ENCODE data around the gene PTPN7.
"Not testable (repeated sequence)": the region's sequence is repeated elsewhere in the genome, so short reads cannot be mapped to it uniquely, and the experiment has no call there.

Gene PTPN7

DNA sequence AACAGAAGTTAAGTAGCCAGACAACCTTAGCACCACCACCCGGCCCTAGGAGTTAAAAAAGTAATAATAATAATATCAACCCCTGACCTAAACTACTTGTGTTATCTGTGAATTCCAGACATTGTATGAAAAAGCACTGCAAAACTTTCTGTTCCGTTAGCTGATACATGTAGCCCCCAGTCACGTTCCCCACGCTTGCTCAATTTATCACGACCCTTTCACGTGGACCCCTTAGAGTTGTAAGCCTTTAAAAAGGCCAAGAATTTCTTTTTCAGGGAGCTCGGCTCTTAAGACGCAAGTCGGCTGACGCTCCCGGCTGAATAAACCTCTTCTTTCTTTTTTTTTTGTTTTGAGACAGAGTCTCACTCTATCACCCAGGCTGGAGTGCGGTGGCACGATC, 6.7 kb upstream of the PTPN7 start:
- not testable (repeated sequence) for DNase-seq (ENCODE audit: low read depth, low spot score)

DNA sequence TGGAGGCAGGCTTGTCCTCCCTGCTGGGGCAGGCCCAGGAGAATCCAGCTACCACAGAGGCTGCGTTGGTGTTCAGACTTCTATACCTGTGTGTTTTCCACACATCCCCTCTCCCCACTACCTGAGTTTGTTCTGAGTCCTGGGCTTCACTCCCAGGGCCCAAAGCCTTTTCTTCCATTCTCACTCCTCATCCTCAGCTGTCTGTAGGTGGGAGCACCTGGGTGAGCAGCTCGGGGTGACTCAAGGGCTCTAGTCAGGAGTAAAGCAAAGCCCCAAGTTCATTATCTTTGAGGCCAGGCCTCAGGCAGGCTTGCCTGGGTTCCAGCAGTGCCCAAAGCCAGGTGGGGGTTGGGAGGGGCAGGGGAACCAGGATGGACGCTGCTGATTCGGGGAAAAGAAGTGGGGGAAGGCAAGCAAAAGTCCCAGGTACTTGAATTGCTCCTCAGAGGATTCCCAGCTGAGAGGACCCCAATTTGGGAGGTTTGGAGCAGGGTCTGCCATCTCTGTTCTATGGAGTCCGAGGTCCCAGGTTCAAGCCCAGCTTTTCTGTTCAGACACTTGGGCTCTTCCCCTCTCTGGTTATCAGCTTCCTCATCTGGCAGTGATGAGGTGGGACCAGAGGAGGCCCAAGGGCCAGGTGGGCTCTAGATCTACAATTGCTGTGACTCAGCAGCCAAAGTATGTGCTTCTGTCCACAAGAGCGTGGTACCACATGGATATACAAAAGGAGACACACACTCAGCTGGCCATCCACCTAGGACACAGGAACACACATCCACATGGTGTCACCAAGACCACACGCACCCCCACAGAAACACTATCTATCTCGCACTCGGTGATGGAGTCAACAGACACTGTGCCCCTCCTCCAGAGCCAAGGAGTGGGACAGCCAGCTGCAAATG, 5.8 kb upstream of the PTPN7 start:
- no peak for DNase-seq (ENCODE audit: low read depth, low spot score)

DNA sequence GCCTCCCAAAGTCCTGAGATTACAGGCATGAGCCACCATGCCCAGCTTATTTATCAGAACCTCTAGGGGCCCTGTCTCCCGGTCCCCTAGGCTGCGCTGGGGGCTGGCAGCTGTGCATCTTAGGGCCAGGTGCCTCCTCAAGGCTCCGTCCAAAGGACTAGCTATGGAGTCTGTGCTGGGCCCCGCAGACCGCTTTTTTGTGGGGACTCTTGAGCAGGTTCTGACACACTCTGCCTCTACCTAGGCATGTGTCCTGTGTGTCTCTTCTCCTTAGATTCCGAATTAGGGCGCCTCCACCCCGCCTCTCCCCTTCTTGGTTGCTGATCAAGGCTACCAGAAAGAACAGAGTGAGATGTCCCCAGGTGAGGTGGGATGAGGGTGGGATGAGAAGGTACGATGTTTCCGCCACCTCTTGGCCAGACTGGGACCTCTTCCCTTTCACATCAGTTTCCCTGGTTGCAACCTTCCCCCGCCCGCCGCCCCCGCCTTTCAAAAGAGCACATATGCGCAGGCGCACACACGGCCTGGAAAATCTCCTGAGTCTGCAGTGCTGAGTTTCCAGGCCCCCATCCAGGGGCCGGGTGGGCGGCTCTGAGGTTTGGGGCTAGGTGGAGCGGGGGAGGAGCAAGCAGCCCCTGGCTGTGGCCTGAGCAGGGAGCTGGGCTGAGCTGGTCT, 5.0 kb upstream of the PTPN7 start:
- no peak for DNase-seq (ENCODE audit: low read depth, low spot score)

DNA sequence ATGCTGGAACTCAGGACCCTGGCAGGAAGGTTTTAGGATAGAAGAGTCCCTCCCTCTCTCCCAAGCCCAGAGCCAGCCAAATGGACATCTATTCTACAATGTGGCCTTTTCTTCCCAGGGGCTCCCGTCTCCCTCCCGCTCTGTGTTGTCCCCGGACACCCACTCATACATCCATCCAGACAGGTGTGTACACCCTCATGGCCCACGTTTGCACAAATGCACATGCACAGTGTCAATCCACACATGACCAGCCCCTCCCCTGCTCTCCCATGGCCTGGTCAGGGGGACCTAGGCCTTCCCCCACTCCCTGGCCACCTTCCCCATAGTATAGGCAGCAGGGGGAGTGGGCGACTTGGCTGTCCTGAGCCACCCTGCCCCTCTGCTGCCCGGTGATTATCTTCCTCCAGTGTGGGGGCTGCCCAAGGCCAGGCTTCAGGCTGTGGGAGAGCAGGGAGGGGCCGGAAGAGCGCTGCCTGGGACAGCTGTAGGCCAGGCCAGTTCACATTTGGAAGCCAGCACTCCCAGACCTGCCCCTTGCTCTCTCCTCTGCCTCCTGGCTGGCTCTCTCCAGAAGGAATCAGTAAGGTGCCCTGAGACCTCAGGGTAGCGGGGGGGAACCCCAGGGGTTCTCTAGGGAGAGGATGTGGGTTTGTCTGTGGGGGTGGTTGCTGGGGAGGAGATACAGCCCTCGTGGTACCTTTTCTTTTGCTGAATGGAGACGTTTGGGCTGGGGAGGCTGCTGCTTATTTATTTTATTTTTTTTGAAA, 4.1 kb upstream of the PTPN7 start:
- no peak for DNase-seq (ENCODE audit: low read depth, low spot score)

DNA sequence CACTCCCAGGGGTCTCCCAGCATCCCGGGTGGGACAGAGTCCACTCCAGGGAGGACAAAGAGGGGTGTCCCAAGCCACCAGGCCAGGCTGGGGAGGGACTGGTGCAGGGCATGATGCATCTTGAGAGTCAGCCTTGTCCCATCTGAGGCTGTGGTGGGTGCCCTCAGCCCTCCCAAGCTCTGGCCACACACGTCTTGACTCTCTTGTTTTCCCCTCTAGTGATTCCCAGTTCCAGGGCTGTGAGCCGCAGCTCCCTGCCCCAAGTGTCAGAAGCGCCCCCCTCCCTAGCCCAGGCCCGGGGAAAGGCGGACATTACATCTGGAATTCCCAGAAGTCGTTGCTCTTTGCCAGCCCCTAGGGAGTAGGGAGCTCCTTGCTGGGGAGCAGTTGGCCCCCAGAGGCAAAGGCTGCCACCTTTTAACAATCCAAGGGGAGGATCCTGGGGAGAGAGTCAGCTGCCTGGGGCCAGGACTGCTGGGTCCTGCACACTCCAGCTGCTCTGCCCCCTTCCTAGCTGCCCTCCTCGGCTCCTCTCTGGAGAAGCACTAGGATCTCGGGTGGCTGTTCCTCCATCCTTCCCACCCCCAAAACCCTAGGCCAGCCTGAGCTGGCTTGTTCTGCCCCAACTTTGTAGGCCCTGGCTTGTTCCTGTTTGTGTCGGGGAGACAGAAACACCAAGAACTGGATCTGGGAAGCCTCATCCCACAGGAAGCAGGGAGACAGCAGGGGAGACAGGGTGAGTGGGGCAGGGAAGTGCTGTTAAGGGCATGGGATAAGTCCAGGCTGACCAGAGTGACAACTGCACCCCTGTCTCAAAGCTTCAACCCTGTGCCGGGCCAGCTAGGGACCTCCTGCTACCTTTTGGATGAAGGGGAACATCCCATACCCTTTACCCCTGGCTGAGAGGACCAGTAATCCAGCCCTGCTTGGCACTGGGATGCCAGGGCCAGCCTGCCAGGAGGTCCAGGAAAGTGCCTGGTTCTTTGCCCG, 3.2 kb upstream of the PTPN7 start:
- no peak for DNase-seq (ENCODE audit: low read depth, low spot score)

DNA sequence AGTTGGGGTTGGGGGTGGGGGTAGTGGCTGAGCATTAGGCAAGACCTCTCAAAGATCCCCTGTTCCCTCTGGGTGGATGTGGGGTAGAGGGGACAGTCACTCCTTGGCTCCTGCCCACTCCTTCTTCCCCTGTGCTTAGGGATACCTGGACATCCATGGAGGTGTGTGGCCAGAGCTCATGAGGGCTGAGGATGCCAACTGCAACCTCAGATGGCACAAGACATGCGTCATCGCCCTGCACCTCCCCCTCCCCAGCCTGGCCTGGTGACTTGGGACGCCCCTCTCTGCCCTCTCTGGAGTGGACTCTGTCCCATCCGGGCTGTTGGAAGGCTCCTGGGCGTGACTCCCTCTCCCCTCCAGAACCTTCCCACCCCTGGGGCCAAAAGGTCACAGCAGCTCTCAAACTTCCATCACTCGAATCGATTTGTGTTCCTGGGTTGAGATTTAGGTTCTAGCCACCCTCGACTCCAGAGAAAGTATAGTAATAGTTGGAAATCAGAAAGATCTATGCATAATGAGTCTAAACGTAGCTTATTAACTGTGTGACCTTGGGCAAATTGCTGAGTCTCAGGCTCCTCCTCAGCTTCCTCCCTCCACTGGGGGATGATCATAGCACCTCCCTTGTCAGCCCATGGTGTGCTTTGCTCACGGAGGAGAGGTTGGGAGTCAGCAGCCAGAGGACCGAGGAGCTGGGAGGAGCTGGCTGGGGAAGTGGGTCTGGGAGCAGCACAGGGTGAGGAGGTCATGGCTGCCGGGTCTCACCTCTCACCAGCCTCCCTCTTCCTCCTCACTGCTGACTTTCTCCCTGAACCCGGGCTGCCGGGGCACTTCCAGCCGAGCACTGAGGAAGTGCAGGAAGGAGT, 2.2 kb upstream of the PTPN7 start:
- no peak for DNase-seq (ENCODE audit: low read depth, low spot score)

DNA sequence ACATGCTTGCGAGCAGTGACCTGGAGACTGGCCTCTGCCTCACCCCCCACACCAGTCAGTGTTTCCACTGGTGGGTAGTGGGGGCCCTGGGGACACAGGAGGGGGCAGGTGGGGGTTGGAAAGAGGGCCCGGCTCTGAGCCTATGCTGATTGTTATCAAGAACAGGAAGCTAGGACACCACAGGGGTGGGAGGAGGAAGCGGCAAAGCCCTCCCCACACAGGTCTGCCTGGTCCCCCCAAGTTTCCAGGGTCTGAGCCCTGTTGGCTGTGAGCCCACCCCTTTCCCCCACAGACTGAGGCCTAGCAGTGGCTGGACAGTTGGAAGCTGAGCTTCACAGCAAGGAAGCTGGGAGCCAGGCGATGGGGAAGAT, 1.6 kb upstream of the PTPN7 start:
- DNase-seq (ENCODE audit: low read depth, low spot score) = no peak

DNA sequence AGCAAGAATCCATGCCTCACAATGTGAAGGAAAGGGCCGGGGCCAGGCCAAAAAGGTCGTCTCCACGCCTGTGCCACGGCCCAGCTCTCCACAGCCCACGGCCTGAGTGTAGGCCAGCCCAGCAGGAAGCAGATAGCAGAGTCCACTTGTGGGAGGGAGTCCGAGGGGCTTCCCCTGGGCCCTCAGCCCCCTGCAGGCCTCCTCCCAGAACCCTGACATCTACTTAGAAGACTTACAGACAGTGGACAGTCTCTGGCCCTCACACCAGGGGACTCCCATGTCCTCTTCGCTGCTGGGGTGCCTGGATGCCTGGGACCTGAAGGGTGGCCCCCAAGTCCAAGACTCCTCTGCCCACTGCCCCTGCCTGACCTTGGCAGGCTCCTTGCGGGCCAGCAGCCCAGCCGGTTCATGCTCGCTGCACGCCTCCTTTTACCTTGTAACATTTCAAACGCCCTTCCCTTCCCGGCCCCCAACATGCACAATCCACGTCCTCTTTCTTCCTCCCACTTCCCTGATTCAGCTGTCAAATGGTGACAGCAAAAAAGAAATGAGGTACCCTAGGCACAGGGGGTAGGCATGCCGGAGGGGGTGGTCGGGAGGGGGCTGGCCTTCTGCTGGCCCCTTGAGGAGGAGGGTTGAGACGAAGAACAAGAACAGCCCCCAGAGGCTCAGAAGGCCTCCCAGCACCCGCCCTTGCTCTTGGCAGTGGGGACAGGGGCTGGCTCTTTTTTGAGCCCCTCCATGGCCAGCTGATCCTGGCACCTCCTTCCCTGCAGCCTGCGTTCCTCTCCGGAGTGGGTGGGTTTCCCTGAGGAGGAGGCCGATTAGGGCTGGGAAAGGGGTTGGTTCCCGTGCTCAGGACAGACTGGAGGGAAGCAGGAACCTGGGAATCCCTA, 997 bp upstream of the PTPN7 start:
- DNase-seq (ENCODE audit: low read depth, low spot score) = no peak

DNA sequence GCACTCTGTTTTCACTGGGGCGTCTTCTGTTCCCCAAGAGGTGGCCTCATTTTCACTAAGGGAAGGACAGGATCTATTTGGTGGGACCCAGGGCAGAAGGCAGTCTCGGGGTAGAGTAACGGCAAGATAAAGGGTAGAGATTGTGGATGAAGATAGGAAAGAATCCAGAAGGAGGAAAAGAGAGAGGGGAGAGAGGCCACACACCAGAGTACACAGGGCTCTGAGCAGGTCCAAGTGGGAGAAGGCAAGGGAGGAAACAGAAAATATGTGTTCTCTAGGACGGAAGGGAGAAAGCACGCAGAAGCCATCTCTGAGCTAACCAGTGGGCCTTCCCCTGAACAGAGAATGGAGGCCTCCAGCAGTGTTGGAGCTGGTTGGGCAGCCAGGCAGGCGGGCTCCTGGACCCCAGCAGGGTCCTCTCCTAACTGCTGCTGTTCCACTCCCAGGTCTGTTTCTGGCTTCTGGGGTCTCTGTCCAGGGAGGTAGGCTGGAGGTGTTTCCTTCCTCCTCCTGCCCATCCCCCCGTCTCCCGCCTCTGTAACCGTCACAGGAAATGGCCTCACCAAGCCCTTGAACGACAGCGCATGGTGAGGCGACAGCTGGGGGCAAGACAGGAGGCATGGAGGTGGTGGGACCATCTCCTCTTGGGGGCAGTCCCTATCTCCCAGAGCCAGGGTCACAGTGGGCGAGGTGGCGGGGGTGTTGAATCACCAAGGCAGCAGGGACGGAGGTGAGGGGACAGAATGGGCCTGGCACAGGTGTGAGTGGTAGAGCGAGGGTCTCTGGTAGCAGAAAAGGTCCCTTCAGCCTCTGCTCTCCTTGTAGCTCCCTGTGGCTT, 649 bp downstream of the PTPN7 start:
- no peak for DNase-seq (ENCODE audit: low read depth, low spot score)

DNA sequence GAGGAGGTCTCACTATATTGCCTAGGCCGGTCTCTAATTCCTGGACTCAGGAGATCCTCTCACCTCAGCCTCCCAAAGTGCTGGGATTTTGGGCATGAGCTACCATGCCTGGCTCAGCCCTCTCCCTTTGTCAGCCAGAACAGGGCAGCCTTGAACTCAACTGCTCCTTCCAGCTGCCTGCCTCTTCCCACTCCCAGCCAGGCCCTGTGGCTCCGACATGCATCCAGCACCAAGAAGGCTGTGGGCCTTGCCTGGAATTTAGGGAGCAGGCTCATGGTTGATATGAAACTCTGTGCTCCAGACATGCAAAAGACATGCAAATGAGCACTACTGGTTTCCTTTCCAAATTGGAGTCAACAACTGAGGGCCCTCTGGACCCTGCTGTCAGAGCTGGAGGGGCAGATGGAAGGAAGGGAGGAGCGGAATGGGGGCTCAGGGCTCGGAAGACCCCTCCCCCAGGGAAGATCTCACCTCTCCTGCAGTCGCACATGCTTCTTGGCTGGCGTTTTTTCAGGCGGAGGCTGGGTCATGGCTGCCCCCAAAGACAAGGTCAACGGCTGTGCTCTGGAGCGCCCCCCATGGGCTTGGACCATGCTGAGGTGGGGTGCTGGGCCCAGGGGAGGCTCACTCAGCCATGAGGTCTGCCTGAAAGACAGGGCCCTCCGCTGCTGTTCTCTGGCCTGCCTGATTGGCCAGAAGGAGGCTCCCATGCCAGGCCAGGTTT, 1.4 kb downstream of the PTPN7 start:
- DNase-seq (ENCODE audit: low read depth, low spot score) = no peak

DNA sequence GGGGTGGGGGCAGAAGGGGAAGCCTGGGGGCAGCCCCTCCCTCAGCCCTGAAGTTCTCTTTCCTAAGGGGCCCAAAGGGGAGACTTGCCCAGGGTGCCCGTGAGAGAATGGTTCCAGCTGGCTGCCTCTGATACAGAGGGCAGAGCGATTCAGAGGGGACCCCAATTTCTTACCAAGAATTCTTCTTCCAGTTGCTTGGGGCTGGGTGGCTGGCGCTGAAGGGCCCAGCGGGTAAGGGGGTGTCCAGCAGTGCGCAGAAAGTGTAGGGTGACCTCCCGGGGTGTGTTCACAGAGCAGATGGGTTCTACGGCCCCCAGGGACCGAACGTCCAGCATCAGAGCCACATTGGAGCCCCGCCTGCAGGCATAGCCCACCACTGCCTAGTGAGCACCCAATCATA, 2.5 kb downstream of the PTPN7 start:
- no peak for DNase-seq (ENCODE audit: low read depth, low spot score)

DNA sequence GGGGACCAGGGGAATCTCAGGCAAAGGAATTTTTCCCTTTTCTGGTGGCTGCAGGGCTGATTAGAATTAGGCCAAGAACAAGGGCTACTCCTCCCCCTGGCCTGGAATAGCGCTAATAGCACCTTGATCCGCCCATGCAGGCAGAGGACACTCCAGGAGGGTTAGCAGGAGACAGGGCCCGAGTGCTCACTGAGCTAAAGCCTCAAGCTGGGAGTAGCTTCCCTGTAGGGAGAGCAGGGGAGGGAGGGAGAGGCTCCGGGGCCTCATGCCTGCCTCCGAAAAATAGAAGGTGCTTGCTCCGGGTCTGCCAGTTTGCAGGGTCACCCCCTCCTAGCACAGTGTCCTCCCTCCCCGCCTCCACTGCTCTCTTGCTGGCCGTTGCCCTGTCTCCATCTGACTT, 3.8 kb downstream of the PTPN7 start:
- DNase-seq (ENCODE audit: low read depth, low spot score) = no peak

DNA sequence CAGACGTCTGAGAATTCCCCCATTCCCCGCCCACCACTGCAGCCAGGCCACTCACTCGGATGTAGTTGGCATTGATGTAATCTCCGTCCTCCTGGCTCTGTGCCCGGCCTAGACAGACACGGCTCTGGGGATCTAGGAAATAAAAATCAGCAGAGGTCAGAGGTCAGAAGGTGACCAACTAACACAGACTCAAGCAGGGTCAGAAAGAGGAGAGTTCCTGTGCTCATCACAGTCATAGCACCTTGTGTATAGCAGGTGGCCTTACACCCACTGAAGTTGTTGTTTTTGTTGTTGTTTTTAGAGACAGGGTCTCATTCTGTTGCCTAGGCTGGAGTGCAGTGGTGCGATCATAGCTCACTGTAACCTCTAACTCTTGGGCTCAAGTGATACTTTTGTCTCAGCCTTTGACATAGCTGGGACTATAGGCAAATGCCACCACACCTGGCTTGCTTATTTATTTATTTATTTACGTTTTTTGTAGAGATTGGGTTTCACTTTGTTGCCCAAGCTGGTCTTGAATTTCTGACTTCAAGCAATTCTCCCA, 4.9 kb downstream of the PTPN7 start:
- DNase-seq (ENCODE audit: low read depth, low spot score) = peak; percentile 46

DNA sequence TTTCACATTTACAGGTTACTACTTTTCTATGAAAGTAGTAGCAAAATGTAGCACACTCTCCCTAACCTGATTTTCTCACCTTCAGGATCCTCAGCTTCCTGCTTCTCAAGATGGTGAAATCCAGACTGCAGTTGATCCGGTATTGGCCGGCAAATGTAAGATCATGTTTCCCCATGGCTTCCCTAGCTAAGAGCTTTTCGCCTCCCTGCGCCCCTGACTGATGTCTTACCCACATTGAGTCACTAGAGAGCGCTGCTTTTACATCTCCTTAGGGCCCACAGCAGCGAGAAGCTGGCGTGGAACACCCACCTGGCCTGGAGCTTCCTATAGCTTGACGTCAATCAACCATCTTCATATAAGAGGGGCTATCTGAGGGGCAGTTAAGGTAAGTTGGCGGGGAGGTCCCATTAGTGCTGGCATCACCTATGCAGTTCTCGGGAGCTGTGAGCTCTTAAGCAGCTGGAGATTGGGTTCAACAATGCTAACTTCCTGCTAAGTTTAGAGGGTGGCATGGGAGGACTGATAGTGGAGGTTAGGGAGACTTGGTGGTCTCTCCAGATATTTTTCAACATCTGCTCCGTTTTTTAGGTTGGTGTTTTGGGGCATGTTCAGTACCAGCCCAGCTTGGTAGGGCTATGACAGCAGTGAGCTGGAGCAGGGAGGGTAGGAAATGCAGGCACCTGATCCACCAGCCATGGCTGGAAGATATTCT, 5.5 kb downstream of the PTPN7 start:
- DNase-seq (ENCODE audit: low read depth, low spot score) = peak; percentile 61

DNA sequence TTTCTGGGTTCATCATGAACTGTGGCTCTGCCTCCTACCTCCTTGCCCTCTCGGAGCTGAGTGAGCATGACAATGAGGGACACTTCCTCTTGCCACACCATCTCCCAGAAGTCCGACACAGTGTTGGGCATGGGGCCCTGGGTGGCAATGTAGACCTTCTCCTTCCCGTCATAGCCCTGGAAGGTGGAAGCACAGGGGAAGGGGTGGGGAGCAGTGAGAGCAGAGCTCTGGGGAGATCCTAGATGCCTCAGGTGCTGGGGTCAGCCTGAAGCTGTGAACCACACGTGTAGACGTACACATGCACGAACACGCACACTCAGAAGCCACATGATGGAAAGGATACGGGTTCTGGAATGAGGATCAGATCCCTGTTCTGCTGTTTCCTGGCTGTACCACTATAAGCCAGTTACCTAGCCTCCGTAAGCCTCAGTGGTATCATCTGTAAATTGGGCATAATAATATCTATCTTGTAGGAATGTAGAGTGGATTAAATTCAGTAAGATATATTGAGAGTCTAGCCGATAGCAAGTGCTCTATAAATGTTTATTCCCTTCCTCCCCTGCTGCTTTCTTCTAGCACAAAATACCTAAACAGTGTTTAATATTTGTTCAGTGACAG, 6.1 kb downstream of the PTPN7 start:
- DNase-seq (ENCODE audit: low read depth, low spot score) = no peak

DNA sequence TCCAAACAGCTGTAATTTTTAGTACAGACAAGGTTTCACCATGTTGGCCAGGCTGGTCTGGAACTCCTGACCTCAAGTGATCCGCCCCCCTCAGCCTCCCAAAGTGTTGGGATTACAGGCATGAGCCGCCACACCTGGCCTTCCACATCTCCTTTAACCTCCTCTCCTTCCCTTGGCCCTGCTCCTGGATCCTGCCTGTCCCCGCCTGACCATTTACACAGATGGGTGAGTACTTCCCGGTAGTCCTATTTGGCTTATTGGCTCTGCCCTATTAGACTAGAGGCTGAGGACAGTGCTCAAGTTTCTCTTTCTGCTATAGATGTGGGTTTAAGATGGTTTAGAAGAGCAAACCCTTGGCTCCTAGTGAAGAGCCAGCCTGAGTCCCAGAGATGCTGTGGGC, 7.1 kb downstream of the PTPN7 start:
- no peak for DNase-seq (ENCODE audit: low read depth, low spot score)

Data from astrocyte of the hippocampus (primary cell).